Calu3 (cell line): ENCODE results near the gene SMPX. TPM values are rescaled to one million over a fixed set of nuclear protein-coding genes. Genes with fewer than 3 reads are reported as not detected.

Experiments
- BruUV-seq: library from RNA; stranded (reverse); fragments of 400-500 nt; replicated peaks from 2 replicates; lab custom pipeline; 2021; lab: Mats Ljungman, UMichigan
- CTCF ChIA-PET: fragments of 300-600 bp; sonication (Branson Sonifier 250); formaldehyde crosslinking; loops from one replicate; lab custom pipeline; 2022; ENCODE audit warnings: antibody characterized with exemption; lab: Charles Lee
- DNase-seq: peaks from one replicate; pipeline ENCODE4 v3.0.0; 2022
- H3K27ac Mint-ChIP-seq: one replicate; pipeline ENCODE4 v1.8.0; 2022; ENCODE audit warnings: mixed read lengths; ENCODE audit not compliant: unreplicated experiment
- H3K27me3 Mint-ChIP-seq: one replicate; pipeline ENCODE4 v1.8.0; 2022; ENCODE audit warnings: mixed read lengths; ENCODE audit not compliant: unreplicated experiment
- H3K36me3 Mint-ChIP-seq: one replicate; pipeline ENCODE4 v1.8.0; 2022; ENCODE audit warnings: mild to moderate bottlenecking, moderate library complexity, mixed read lengths; ENCODE audit not compliant: insufficient read depth, unreplicated experiment
- H3K4me1 Mint-ChIP-seq: one replicate; pipeline ENCODE4 v1.8.0; 2022; ENCODE audit warnings: mild to moderate bottlenecking, low read depth, mixed read lengths; ENCODE audit not compliant: unreplicated experiment
- H3K4me3 Mint-ChIP-seq: one replicate; pipeline ENCODE4 v1.8.0; 2022; ENCODE audit warnings: mild to moderate bottlenecking, low read depth, moderate library complexity, mixed read lengths; ENCODE audit not compliant: unreplicated experiment
- H3K9me3 Mint-ChIP-seq: one replicate; pipeline ENCODE4 v1.8.0; 2022; ENCODE audit warnings: low read depth, mixed read lengths; ENCODE audit not compliant: unreplicated experiment
- CTCF ChIP-seq: fragments of 200-600 bp; IDR thresholded peaks from one replicate; pipeline ENCODE4 v1.8.0; 2022; ENCODE audit warnings: antibody characterized with exemption; ENCODE audit not compliant: unreplicated experiment
- intact Hi-C: fragments of 100-400 bp; cut with micrococcal nuclease; formaldehyde crosslinking; loops from one replicate; pipeline ENCODE4 v1.10.0; 2022; ENCODE audit not compliant: unreplicated experiment
- total RNA-seq: library from RNA; stranded (reverse); gene quantifications from 2 replicates; pipeline ENCODE4 v1.2.3, GENCODE V29; 2022

The SMPX gene
- total RNA-seq, 1 experiment from 2014 or later: not detected

GRCh38 chrX:21756785-21757529 lies 959 bp downstream of the SMPX start:
- Mint-ChIP-seq H3K4me3 (no peak overlapping the region), H3K27me3 (no peaks in the 10 kb centered on the region), H3K36me3 (no peaks in the 10 kb centered on the region), H3K27ac (no peak overlapping the region), H3K9me3 (peaks cover 3% of the 10 kb centered on the region), H3K4me1 (peaks cover 8% of the 10 kb centered on the region)
- CTCF ChIA-PET: no interaction called here
- intact Hi-C loops: no loop called here
- DNase-seq: no peak
- no TSS peak for BruUV-seq
- no peak for TF ChIP-seq CTCF

GRCh38 chrX:21749924-21750323 lies 8.0 kb downstream of the SMPX start:
- TF ChIP-seq CTCF: no peak
- CTCF ChIA-PET: no interaction called here
- intact Hi-C loops: loop anchor here (10.0 kb wide), 1 partner anchor 225 kb away; no protein-coding TSS in a partner anchor
- BruUV-seq: no TSS peak
- no peaks in the 10 kb centered on the region for H3K27me3 Mint-ChIP-seq
- H3K4me1 Mint-ChIP-seq: peaks cover 7% of the 10 kb centered on the region
- DNase-seq: no peak
- H3K4me3 Mint-ChIP-seq: no peak overlapping the region
- H3K27ac Mint-ChIP-seq: no peak overlapping the region
- no peaks in the 10 kb centered on the region for H3K36me3 Mint-ChIP-seq
- no peaks in the 10 kb centered on the region for H3K9me3 Mint-ChIP-seq

- no peaks in the 10 kb centered on the region for H3K36me3 Mint-ChIP-seq
- no peak for TF ChIP-seq CTCF
- intact Hi-C loops: loop anchor here (10.0 kb wide), 1 partner anchor 227 kb away; no protein-coding TSS in a partner anchor
- no peak overlapping the region for H3K27ac Mint-ChIP-seq
- CTCF ChIA-PET: interaction anchor here (0.7 kb wide), 1 partner anchor 73 kb away, joined by 3 read pairs; no protein-coding TSS in a partner anchor
- DNase-seq: no peak
- H3K4me3 Mint-ChIP-seq: no peak overlapping the region
- H3K9me3 Mint-ChIP-seq: no peaks in the 10 kb centered on the region
- H3K4me1 Mint-ChIP-seq: peaks cover 8% of the 10 kb centered on the region
- no TSS peak for BruUV-seq
- no peaks in the 10 kb centered on the region for H3K27me3 Mint-ChIP-seq
Measured at GRCh38 chrX:21748235-21748634, 9.7 kb downstream of the SMPX start.

GRCh38 chrX:21747558-21747957 lies 10.4 kb downstream of the SMPX start:
- no peaks in the 10 kb centered on the region for H3K27me3 Mint-ChIP-seq
- H3K36me3 Mint-ChIP-seq: no peaks in the 10 kb centered on the region
- intact Hi-C loops: loop anchor here (10.0 kb wide), 1 partner anchor 227 kb away; no protein-coding TSS in a partner anchor
- no peaks in the 10 kb centered on the region for H3K9me3 Mint-ChIP-seq
- TF ChIP-seq CTCF: no peak
- peaks cover 14% of the 10 kb centered on the region for H3K4me1 Mint-ChIP-seq
- CTCF ChIA-PET: no interaction called here
- no TSS peak for BruUV-seq
- no peak overlapping the region for H3K27ac Mint-ChIP-seq
- H3K4me3 Mint-ChIP-seq: no peak overlapping the region
- no peak for DNase-seq
